CD4-positive, alpha-beta T cell treated with Interleukin-6 for 4 hours (primary cell): ENCODE results near the gene PCID2.
A peak's percentile ranks its signal among the peaks of the same experiment; 100 is the strongest.
"Not testable (repeated sequence)": the region's sequence is repeated elsewhere in the genome, so short reads cannot be mapped to it uniquely, and the experiment has no call there.

Source experiments
- DNase-seq: peaks from one replicate; pipeline ENCODE4 v3.0.0-alpha.2; 2020; ENCODE audit warnings: mixed read lengths

The PCID2 gene

DNA sequence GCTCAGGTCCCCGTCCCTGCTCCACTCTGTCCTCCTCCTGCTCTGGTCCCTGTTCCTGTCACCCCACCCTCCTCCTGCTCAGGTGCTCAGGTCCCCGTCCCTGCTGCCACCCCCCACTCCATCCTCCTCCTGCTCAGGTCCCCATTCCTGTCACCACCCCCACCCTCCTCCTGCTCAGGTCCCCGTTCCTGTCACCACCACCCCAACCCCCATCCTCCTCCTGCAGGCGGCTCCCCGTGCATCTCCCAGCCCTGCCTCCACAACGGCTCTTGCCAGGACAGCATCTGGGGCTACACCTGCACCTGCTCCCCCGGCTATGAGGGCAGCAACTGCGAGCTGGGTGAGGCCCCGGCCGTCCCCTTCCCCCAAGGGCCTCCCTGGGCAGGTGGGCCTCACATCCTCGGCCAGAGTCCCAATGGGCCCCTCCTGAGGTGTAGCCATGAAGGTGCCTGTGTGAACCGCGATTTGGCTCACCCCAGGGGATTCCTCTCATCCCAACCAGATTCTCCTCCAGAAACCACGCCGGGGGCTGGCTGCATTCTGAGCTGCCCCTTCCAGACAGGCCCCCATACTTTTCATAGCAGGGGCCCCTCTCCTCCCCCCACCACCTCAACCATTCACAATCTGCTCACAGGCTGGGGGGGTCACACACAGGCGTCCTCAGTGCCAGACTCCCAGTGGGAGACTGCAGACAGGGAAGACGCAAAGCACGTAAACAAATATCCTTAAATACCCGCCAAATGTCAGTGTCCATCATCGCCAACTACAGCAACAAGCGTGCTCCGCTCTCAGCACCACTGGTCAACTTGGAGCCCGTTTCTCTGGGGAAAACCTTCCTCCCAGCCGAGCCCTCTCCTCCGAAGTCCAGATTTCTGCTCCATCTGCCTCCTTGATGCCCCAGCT is 45.4 kb downstream of the PCID2 start:
- peak; percentile 12 for DNase-seq

DNA sequence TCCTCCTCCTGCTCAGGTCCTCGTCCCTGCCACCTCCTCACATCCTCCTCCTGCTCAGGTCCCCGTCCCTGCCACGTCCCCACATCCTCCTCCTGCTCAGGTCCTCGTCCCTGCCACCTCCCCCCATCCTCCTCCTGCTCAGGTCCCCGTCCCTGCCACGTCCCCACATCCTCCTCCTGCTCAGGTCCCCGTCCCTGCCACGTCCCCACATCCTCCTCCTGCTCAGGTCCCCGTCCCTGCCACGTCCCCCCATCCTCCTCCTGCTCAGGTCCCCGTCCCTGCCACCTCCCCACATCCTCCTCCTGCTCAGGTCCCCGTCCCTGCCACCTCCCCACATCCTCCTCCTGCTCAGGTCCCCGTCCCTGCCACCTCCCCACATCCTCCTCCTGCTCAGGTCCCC is 46.5 kb downstream of the PCID2 start:
- DNase-seq: not testable (repeated sequence)

DNA sequence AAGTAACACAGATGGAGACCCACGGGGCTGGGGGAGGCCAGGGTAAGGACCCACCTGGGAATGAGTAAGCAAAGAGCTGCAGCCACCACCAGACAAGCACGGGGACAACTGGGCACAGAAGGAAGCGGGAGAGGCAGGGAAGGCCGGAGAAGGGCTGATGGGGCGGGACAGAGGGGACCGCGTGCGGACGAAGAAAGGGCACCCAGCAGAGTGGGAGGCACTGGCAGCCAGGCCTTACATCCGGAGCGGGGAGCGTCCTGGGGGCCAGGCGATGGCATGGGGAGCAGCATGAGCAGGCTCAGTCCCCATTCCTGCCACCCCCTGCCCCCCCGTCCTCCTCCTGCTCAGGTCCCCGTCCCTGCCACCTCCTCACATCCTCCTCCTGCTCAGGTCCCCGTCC is 47.0 kb downstream of the PCID2 start:
- DNase-seq: peak; percentile 15

DNA sequence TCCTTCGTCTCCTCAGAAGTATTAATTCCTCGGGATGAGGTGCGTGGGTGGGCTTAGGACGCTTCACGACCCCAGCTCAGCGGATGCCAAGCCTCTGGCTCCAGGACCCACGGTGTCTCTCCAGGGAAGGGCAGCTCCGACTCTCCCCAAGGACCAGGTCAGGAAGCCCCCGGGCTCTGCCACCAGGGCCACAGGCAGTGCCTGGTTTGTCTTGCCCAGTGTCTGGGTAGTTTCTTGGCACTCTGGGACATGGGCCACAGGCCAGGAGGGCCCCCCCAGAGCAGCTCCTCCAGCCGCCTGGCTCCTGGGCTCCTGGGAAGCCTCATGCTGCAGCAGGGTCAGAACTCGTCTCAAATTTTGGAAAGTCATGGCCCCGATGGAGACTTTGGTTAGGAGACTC is 47.5 kb downstream of the PCID2 start:
- DNase-seq: no peak

DNA sequence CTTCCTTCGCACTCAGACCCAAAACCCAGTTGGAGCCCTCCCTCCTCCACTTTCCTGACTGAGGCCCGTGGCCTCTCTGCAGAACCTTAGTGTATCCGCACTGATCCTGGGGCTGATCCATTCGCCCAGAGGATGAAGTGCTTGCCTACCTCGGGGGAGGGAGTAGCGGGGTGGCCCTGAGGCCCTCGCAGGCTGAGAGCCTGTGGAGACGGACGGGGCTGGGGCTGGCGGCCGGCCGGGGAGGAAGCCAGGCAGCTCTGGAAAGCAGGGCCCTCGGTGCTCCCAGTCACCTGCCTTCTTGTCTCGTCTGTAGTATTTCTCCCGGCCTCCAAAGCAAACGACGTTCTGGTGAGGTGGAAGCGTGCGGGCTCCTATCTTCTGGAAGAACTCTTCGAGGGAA is 48.8 kb downstream of the PCID2 start:
- DNase-seq: no peak

DNA sequence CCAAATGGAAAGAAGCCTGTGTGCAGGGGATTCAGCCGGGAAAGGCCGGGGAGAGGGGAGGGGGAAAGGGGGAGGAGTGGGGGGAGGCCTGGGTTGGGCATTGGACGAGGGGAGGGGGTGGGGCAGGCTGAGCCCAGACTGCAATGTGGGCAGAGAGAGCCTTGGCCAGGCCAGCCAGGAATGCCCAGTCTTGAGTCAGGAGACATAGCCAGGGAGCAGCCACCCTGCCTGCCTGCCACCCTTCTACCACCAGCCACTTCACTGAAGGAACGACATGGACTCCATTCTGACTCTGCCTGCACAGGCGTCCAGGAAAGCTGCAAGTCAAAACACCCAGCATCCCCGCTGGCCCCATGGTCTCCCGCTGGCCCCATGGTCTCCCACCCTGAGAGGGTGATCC is 49.5 kb downstream of the PCID2 start:
- no peak for DNase-seq

DNA sequence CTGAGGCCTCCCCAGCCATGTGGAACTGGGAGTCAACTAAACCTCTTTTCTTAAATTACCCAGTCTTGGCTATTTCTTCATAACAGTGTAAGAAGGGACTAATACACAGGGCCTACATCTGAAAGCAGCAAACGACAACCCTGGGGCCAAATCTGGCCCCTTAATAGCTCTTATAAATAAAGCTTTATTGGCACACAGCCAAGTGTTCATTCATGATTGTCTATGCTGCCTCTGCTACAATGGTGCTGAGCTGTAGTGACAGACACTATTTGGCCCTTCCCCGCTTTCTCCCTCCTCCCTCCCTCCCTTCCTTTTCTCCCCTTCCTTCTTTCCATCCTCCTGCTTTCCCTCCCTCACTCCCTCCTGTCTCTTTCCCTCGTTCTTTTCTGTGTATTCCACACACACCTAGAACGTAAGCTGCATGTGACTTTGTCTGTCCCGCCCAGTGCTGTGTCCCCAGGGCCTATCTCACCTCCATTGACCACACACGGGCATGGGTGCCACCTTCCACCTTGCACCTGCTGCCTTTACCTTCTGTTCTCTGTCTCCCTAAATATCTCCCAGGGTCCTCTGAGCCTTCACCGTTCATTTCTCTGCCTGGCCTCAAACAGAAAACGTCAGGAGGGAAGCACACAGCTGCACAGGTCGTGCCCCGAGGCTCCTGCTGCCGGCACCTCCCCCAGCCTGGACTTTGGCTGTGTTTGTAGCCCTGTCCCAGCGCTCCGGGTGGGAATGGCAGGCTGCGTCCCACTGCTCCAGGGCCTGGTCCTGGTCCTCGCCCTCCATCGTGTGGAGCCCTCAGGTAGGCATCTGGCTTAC is 50.3 kb downstream of the PCID2 start, which contains the start of gene PROZ:
Gene PROZ, plus strand, starts transcription at position 720 of the 819 bp plus-strand sequence. Its CDS starts 13 bp downstream, at position 733.
- DNase-seq: no peak

DNA sequence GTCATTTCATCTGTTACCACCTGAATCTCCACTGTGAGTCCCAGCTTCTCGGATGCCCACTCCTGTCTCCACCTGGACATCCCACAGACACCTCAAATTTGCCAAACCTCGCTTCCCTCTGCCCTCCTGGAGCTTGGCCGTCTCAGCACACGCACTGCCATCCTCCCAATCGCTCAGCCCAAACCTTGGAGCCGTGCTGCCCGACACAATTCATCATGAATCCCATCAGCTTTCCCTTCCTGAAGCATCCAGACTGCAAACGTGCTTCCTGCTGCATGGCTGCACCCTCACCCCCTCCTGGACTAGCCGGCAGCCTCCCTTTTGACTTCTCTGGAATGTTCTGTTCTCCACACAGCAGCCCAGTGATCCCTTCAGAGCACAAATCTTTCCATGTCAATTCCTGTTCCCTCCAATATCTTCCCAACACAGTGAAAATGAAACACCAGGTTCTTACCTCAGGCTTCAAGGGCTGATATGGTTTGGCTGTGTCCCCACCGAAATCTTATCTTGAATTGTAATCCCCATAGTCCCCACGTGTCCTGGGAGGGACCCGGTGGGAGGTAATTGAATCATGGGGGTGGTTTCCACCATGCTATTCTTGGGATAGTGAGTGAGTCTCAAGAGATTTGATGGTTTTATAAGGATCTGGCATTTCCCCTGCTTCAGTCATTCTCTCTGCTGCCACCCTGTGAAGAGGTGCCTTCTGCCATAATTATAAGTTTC is 51.1 kb downstream of the PCID2 start:
- no peak for DNase-seq

DNA sequence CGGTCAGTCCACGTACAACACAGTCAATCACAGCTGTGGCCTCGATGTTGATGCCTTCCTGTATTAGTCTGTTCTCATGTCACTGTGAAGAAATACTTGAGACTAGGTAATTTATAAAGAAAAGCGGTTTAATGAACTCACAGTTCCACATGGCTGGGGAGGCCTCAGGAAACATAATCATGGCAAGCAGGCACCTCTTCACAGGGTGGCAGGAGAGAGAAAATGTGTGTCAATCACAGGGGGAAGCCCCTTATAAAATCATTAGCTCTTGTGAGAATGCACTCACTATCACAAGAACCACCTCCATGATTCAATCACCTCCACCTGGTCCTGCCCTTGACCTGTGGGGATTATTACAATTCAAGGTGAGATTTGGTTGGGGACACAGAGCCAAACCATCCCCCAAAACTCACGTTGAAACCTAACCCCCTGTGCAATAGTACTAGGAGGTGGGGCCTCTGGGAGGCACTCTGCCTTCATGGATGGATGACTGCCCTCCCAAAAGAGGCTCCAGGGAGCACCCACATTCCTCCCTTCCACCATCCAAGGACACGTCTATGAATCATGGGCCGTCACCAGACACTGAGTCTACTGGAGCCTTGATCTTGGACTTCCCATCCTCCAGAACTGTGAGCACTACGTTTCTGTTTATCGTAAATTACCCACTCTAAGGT is 52.4 kb downstream of the PCID2 start:
- DNase-seq: no peak

DNA sequence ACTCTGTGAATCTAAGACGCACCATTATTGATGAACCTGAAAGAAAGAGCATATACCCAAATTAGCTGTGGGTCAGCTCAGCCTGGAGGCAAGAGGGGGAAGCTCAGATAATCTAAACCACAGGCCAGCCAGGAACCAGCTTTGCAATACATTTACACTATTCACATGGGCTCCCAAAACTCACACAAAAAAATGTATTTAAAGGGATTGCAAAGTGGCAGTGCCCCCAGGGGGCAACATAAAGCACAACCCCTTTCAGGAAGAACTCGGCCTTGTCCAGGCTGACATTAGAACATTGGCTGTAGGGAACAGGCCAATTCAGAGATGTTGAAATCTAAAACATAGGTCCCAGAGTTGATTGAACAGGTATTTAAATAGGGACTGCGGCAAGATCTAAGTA is 53.3 kb downstream of the PCID2 start:
- no peak for DNase-seq

DNA sequence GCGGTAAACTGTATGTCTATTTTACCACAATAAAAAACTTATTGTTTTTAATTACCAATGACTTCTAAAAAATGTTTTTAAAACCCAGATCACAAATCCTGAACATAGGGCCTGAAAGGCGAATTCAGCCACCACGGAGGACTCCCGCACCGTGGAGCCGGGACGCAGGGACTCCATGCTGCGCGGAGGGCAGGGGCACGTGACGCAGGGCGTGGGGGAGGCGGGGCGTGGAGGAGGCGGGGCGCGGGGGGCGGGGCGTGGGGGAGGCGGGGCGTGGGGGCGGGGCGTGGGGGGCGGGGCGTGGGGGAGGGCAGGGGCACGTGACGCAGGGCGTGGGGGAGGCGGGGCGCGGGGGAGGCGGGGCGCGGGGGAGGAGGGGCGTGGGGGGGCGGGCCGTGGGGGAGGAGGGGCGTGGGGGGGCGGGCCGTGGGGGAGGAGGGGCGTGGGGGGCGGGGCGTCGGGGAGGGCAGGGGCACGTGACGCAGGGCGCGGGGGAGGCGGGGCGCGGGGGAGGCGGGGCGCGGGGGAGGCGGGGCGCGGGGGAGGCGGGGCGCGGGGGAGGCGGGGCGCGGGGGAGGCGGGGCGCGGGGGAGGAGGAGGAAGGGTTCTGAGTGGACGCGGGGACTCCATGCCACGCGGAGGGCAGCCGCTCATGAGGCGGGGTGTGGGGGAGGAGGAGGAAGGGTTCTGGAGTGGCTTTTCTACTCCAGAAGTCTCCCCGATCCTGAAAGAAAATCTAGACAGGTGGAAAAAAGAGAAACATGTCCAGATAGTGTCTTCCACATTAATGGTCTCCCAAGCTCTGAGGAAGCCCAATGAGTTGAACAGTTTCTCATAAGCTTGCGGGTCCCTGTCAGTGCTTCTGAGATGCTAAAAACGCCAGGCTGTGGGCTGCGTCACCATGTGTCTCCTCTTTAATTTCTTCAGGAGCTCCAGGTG is 54.4 kb downstream of the PCID2 start:
- DNase-seq: peak; percentile 75

DNA sequence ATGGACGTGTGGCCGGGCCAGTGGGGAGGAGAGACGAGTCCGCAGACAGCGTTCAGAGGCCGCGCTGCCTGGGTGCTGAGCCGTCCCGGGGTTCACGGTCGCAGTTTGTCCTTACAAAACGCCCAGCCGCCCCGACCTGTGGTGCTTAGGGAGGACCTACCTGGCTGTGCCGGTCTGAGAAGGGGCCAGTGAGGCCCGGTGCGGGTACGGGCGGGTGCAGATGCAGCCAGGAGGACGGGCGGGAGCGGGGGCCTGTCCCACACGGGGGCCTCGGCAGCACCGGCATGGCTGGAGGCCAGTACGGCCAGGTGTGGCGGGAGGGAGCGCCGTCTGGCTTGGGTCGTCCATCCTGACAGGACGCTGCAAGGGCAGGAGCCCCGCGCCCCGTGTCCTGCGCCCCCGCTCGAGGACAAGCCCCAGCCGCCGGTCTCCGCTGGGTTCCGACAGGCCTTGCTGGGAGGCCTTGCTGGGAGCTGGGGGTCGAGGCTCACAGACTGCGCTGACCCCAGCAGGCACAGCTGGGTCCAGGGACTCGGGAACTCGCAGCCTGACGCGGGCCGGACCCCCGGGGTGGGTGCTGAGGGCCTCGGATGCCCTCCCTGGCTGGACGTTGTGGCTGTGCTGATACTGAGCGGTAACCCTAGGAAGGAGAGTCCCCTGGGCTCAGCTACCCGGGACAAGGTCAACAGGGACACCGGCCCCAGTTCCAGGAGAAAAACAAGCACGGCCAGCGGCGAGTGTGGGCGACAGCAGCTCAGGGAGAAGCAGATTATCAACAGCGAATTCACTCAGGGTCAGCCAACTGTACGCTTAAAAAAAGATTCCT is 55.3 kb downstream of the PCID2 start:
- peak; percentile 25 for DNase-seq

DNA sequence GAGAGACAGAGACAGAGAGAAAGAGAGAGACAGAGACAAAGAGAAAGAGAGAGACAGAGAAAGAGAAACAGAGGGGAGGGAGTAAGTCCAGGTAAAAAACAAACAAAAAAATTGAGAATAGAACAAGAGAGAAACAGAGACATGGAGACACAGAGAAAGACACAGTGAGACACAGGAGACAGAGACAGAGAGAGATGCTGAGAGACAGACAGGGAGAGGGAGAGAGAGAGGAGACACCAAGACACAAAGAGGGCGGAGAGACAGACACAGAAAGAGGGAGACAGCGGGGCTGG is 55.8 kb downstream of the PCID2 start:
- no peak for DNase-seq

DNA sequence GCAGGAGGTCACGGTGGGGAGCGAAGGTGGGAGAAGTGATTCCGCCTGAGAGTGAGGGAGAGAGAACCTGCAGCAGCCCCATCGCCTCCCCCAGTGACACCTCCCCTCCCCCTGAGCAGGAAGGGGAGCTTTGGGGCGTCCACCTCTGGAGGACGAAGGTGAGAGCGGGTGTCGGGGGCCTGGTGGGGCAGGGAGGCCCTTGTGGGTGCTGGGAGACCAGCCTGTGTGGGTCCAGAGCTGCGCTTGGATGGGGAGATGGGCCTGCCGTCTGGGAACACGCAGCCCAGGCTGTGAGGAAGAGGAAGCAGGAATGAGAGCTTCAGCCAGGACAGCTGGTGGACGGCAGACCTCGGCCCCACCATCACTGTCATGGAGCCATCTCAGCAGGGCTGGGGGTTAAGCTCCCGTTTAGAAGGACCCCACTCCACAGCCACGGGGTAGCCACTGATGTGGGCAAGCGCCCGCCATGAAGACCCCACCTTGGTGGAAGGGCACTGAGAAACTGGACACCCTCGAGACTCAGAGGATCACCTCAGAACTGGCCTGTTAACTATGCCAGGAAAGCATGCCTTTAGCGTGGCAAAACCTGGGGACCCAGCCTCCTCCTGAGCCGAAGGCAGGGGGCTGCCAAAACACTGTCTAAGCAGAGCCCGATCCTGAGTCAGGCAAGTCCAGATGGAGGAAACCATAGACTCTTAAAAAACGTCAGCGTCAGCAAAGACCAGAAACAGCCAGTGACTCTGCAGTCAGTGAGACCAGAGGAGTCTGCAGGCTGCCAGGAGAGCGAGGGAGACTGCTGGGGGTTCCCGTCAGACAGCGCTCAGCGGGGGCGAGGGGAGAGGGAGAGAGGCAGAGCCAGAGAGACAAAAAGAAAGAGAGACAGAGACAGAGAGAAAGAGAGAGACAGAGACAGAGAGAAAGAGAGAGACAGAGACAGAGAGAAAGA is 56.5 kb downstream of the PCID2 start:
- DNase-seq: no peak

DNA sequence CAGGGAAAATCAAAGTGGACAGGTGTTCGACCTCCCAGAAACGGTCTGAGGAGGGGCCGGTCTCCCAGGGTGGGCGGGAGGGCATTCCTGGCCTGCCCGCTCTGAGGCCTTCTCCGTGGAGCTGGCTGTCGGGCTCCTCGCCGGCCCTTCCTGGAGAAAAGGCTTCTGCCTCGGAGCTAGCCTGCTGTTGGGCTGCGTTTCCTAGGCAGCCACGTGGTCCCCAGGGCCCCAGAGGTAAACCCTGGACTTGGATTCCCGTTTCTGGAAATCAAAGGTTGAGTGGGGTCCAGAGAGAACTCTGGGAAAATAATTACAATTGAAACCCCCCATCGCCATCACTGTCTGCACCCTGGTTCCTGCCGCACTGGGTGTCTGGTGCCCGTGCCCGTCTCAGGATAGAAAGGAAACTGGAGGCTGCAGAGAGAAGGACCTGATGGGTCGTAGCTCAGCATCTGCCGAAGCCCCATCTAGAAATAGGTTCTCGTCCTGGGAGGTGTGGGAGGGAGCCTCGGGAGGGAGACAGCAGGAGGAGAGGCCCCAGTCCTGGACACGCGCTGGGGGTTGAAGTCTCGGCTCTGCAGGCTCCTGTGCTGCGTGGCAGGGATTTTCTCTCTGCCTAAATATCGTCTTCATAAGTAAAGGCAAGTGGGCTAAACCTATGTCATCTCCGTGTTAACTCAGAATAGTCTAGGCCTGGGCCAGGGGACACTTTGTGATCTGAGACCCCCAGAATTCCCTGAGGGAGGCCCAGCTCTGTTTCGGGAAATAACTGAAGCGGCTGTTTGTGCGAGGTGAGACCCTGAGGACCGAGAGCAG is 57.7 kb downstream of the PCID2 start:
- no peak for DNase-seq

DNA sequence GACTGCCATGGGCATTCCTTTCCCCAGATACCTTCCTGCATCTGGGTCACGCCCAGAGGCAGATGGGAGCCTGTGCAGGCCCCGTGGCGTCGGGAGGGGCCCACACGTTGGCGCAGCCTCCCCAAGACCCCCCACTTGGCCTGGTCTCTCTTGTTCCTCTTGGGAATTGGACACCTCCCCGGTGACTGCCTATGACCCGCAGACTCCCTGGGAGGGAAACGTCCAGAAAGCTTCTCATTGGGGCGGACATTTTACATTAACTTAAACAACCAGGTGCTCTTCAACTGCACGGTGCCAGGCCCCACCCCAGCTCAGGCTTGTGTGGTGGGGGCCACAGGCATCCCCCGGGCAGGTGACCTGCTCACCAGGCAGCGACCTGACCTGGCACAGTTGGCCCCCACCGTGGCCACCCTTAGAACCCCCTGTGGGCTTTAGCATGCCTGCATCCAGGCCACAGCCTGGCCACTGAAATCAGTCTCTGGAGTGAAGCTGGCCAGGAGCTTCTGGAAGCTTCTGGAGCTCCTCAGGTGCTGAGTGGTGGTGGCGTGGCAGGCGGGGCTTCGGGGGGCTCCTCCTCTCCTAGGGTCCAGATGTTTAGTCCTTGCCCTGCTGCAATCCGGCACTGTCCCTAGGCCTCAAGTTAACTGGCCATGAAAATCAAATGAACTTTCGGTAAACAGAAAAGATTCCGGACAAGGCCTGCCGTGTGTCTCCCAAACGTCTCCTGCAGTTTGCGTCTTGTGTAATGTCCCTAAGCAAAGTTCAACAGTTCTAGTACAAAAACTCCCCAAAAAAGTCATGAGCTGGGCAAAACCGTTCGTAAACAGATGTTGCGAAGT is 58.5 kb downstream of the PCID2 start:
- no peak for DNase-seq

DNA sequence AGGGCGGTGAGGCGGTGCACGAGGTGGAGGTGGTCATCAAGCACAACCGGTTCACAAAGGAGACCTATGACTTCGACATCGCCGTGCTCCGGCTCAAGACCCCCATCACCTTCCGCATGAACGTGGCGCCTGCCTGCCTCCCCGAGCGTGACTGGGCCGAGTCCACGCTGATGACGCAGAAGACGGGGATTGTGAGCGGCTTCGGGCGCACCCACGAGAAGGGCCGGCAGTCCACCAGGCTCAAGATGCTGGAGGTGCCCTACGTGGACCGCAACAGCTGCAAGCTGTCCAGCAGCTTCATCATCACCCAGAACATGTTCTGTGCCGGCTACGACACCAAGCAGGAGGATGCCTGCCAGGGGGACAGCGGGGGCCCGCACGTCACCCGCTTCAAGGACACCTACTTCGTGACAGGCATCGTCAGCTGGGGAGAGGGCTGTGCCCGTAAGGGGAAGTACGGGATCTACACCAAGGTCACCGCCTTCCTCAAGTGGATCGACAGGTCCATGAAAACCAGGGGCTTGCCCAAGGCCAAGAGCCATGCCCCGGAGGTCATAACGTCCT is 59.4 kb downstream of the PCID2 start:
- DNase-seq: no peak
